Measurements from ENCODE around the gene POU6F2. TPM values are rescaled to one million over a fixed set of nuclear protein-coding genes. Genes with fewer than 3 reads are reported as not detected.

Gene POU6F2
- total RNA-seq, 1 experiment from 2014 or later, result 0.19 TPM

DNA sequence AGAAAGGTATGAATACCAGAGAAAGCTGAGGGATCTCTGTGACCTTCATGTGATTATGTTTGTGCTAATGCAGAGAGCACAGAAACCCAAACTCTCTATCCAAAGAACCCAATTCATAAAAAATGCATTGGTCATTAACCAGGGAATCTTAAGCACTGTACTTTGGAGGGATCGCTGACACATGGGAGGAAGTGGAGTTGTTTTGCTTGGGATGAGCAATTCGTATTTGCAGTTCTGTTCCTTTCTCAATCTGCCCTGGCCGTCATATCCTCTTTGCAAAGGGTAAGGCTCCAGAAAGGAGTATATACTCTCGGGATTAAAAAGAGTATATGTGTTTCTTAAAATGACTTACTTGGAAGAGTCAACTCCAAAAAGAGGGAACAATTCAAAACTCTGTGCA, 221.3 kb downstream of the POU6F2 start:
- H3K4me1 Mint-ChIP-seq (ENCODE audit: insufficient read depth, unreplicated experiment), result no peaks in the 10 kb centered on the region
- ChIA-PET CTCF (no interaction called here), POLR2A (no interaction called here)
- H3K36me3 Mint-ChIP-seq (ENCODE audit: insufficient read depth, unreplicated experiment), result no peaks in the 10 kb centered on the region
- H3K9me3 Mint-ChIP-seq (ENCODE audit: unreplicated experiment), result no peaks in the 10 kb centered on the region
- H3K4me3 Mint-ChIP-seq (ENCODE audit: unreplicated experiment), result no peak overlapping the region
- intact Hi-C loops (cut with micrococcal nuclease), result no loop called here
- no TSS peak for BruUV-seq (replicated peaks)
- H3K27me3 Mint-ChIP-seq (ENCODE audit: insufficient read depth, unreplicated experiment), result peaks cover 68% of the 10 kb centered on the region
- TF ChIP-seq, protein P1, sequence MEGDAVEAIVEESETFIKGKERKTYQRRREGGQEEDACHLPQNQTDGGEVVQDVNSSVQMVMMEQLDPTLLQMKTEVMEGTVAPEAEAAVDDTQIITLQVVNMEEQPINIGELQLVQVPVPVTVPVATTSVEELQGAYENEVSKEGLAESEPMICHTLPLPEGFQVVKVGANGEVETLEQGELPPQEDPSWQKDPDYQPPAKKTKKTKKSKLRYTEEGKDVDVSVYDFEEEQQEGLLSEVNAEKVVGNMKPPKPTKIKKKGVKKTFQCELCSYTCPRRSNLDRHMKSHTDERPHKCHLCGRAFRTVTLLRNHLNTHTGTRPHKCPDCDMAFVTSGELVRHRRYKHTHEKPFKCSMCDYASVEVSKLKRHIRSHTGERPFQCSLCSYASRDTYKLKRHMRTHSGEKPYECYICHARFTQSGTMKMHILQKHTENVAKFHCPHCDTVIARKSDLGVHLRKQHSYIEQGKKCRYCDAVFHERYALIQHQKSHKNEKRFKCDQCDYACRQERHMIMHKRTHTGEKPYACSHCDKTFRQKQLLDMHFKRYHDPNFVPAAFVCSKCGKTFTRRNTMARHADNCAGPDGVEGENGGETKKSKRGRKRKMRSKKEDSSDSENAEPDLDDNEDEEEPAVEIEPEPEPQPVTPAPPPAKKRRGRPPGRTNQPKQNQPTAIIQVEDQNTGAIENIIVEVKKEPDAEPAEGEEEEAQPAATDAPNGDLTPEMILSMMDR (IDR thresholded peaks at IDR 0.05; ENCODE audit: unreplicated experiment), result no peak
- DNase-seq (ENCODE audit: unreplicated experiment), result no peak
- H3K27ac Mint-ChIP-seq (ENCODE audit: low read depth, unreplicated experiment), result no peak overlapping the region

DNA sequence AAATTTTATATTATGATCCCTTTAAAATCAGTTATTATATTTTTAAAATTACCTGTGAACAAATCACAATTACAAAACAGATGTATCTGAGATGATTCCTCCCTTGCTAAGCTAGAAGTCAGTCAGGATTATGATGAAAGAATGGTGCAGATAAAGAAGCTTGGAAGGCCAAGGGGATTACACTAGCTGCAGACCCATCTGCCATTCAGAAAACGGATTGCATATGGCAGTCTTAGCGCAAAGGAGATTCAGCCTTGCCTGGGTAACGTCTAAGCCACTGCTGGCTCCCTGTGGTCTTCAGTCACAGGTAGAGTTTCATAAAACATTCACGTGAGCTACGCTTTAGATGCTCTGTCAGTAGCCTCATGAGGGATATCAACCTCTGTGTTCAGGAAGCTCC, 222.2 kb downstream of the POU6F2 start:
- no peak for DNase-seq (ENCODE audit: unreplicated experiment)
- Mint-ChIP-seq H3K4me1 (ENCODE audit: insufficient read depth, unreplicated experiment) (no peaks in the 10 kb centered on the region), H3K27ac (ENCODE audit: low read depth, unreplicated experiment) (no peak overlapping the region), H3K9me3 (ENCODE audit: unreplicated experiment) (no peaks in the 10 kb centered on the region), H3K4me3 (ENCODE audit: unreplicated experiment) (no peak overlapping the region), H3K36me3 (ENCODE audit: insufficient read depth, unreplicated experiment) (no peaks in the 10 kb centered on the region), H3K27me3 (ENCODE audit: insufficient read depth, unreplicated experiment) (peaks cover 73% of the 10 kb centered on the region)
- TF ChIP-seq, protein P1 (IDR thresholded peaks at IDR 0.05; ENCODE audit: unreplicated experiment), result no peak
- BruUV-seq (replicated peaks), result no TSS peak
- ChIA-PET POLR2A (no interaction called here), CTCF (no interaction called here)
- intact Hi-C loops (cut with micrococcal nuclease), result no loop called here

- H3K4me3 Mint-ChIP-seq (ENCODE audit: unreplicated experiment), result no peak overlapping the region
- no peaks in the 10 kb centered on the region for H3K36me3 Mint-ChIP-seq (ENCODE audit: insufficient read depth, unreplicated experiment)
- H3K4me1 Mint-ChIP-seq (ENCODE audit: insufficient read depth, unreplicated experiment), result no peaks in the 10 kb centered on the region
- TF ChIP-seq, protein P1 (IDR thresholded peaks at IDR 0.05; ENCODE audit: unreplicated experiment), result no peak
- intact Hi-C loops (cut with micrococcal nuclease), result no loop called here
- no peak overlapping the region for H3K27ac Mint-ChIP-seq (ENCODE audit: low read depth, unreplicated experiment)
- no TSS peak for BruUV-seq (replicated peaks)
- no peak for DNase-seq (ENCODE audit: unreplicated experiment)
- CTCF ChIA-PET, result no interaction called here
- POLR2A ChIA-PET, result no interaction called here
- H3K27me3 Mint-ChIP-seq (ENCODE audit: insufficient read depth, unreplicated experiment), result peaks cover 58% of the 10 kb centered on the region
- no peaks in the 10 kb centered on the region for H3K9me3 Mint-ChIP-seq (ENCODE audit: unreplicated experiment)
Measured at GRCh38 chr7:39202041-39202440, 224.3 kb downstream of the POU6F2 start.

DNA sequence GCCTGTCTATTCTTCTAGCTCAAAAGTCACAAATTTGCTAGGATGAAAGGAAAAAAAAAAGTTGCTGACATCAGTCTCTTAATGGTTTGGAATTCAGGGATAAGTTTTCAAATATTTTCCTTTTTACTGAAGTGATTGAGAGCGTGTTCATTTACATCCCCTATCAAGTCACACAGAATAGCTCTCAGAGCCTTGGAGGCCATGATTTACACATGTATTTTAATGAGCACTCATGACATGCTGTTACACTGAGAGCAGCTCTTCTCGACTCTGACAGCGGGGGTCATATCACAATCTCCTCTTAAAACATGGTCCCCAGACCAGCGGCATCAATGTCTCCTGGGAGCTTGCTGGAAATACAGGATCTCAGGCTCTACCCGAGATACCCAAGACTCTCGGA, 232.7 kb downstream of the POU6F2 start:
- no peak overlapping the region for H3K4me3 Mint-ChIP-seq (ENCODE audit: unreplicated experiment)
- H3K9me3 Mint-ChIP-seq (ENCODE audit: unreplicated experiment), result no peaks in the 10 kb centered on the region
- CTCF ChIA-PET, result interaction anchor here (0.6 kb wide), 1 partner anchor 235 kb away, joined by 3 read pairs; no protein-coding TSS in a partner anchor
- intact Hi-C loops (cut with micrococcal nuclease), result no loop called here
- H3K27me3 Mint-ChIP-seq (ENCODE audit: insufficient read depth, unreplicated experiment), result peaks cover 28% of the 10 kb centered on the region
- H3K36me3 Mint-ChIP-seq (ENCODE audit: insufficient read depth, unreplicated experiment), result no peaks in the 10 kb centered on the region
- no peak overlapping the region for H3K27ac Mint-ChIP-seq (ENCODE audit: low read depth, unreplicated experiment)
- no peak for DNase-seq (ENCODE audit: unreplicated experiment)
- POLR2A ChIA-PET, result no interaction called here
- TF ChIP-seq, protein P1 (IDR thresholded peaks at IDR 0.05; ENCODE audit: unreplicated experiment), result no peak
- no TSS peak for BruUV-seq (replicated peaks)
- H3K4me1 Mint-ChIP-seq (ENCODE audit: insufficient read depth, unreplicated experiment), result no peaks in the 10 kb centered on the region

Measured in MCF 10A (cell line).